Smooth muscle cell (in vitro differentiated cells): ENCODE data around the gene CCL28. TPM values are rescaled to one million over a fixed set of nuclear protein-coding genes. Genes with fewer than 3 reads are reported as not detected.
"Not testable (repeated sequence)": the region's sequence is repeated elsewhere in the genome, so short reads cannot be mapped to it uniquely, and the experiment has no call there.

Source experiments
- DNase-seq: peaks from one replicate; lab custom pipeline; 2025; ENCODE audit not compliant: unreplicated experiment; lab: John Stamatoyannopoulos, UW
- H2AFZ ChIP-seq: fragments of 200-600 bp; sonication (generic); 2 replicates; pipeline ENCODE4 v1.6.0; 2016; ENCODE audit warnings: antibody characterized with exemption, low read depth, mild to moderate bottlenecking
- H3F3A ChIP-seq: fragments of 200-600 bp; sonication (generic); 2 replicates; pipeline ENCODE4 v1.6.0; 2017; ENCODE audit warnings: antibody characterized with exemption, low read depth
- H3K27ac ChIP-seq: fragments of 200-600 bp; sonication (generic); 2 replicates; pipeline ENCODE4 v1.5.1; 2016; ENCODE audit warnings: low read depth, mild to moderate bottlenecking
- H3K27me3 ChIP-seq: fragments of 200-600 bp; sonication (generic); 2 replicates; pipeline ENCODE4 v1.6.1; 2016; ENCODE audit warnings: low read depth, mild to moderate bottlenecking
- H3K36me3 ChIP-seq: fragments of 200-600 bp; sonication (generic); 2 replicates; pipeline ENCODE4 v1.5.1; 2016; ENCODE audit warnings: low read depth
- H3K4me1 ChIP-seq: fragments of 200-600 bp; sonication (generic); 2 replicates; pipeline ENCODE4 v1.5.1; 2016; ENCODE audit warnings: low read depth
- H3K4me2 ChIP-seq: fragments of 200-600 bp; sonication (generic); 2 replicates; pipeline ENCODE4 v1.6.0; 2016; ENCODE audit warnings: mild to moderate bottlenecking
- H3K4me3 ChIP-seq: fragments of 200-600 bp; sonication (generic); 2 replicates; pipeline ENCODE4 v1.5.1; 2016; ENCODE audit warnings: mild to moderate bottlenecking
- H3K79me2 ChIP-seq: fragments of 200-600 bp; sonication (generic); 2 replicates; pipeline ENCODE4 v1.6.0; 2016; ENCODE audit warnings: low read depth, mild to moderate bottlenecking
- H3K9ac ChIP-seq: fragments of 200-600 bp; sonication (generic); 2 replicates; pipeline ENCODE4 v1.6.0; 2016; ENCODE audit warnings: low read depth
- H3K9me3 ChIP-seq: fragments of 200-600 bp; sonication (generic); replicated peaks from 2 replicates; pipeline ENCODE4 v1.5.1; 2016; ENCODE audit warnings: low read depth
- H4K20me1 ChIP-seq: fragments of 200-600 bp; sonication (generic); 2 replicates; pipeline ENCODE4 v1.6.0; 2016; ENCODE audit warnings: low read depth
- WGBS: methylation state at CpG from one replicate; pipeline ENCODE4 v1.1.7; 2016; ENCODE audit warnings: low lambda C conversion rate; 5-methylcytosine and 5-hydroxymethylcytosine counted together
- polyA plus RNA-seq: library from polyadenylated mRNA; unstranded; fragments of >200 nt; fragmentation: Nextera tagmentation; extraction: Ambion mirVana; gene quantifications from 2 replicates; pipeline ENCODE4 v1.2.1, GENCODE V29; 2016
- total RNA-seq: library from RNA; depleted of rRNA; stranded (reverse); fragments of >200 nt; gene quantifications from 2 replicates; pipeline ENCODE4 v1.2.3, GENCODE V29; 2014
- TF ChIP-seq, protein P1 (sequence below): fragments of 200-600 bp; sonication (generic); IDR thresholded peaks from 2 replicates; pipeline ENCODE4 v1.5.1; 2017; ENCODE audit warnings: borderline replicate concordance, mild to moderate bottlenecking, antibody characterized with exemption; ENCODE audit not compliant: insufficient read depth, poor library complexity, severe bottlenecking

The CCL28 gene
- total and polyA plus RNA-seq, 2 experiments from 2014 or later = 0.22 TPM; not detected in 1

DNA sequence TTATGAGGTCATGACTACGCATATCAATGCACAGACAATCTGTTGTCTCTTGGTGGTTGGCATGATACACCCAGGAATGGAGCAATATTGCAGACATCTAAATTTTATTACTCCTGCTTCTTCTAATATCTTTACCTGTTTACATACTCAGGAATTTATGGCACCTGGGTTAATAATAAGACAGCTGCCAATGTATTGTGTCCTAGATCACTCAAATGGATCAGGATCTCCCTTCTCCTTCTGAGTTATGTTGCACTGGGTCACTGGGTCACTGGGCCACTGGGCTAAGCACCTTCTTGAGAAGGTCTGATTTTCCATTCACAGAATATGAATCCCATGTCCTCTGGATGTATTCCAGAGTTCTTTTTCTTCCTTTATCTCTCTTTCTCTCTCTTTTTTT is 41.8 kb downstream of the CCL28 start:
- no peak overlapping the region for H2AFZ ChIP-seq
- no peak overlapping the region for H3K4me2 ChIP-seq
- H3K9ac ChIP-seq = no peak overlapping the region
- no peak overlapping the region for H3K4me3 ChIP-seq
- no peaks in the 10 kb centered on the region for H3K79me2 ChIP-seq
- H3K4me1 ChIP-seq = no peaks in the 10 kb centered on the region
- no peaks in the 10 kb centered on the region for H3K36me3 ChIP-seq
- TF ChIP-seq, protein P1, sequence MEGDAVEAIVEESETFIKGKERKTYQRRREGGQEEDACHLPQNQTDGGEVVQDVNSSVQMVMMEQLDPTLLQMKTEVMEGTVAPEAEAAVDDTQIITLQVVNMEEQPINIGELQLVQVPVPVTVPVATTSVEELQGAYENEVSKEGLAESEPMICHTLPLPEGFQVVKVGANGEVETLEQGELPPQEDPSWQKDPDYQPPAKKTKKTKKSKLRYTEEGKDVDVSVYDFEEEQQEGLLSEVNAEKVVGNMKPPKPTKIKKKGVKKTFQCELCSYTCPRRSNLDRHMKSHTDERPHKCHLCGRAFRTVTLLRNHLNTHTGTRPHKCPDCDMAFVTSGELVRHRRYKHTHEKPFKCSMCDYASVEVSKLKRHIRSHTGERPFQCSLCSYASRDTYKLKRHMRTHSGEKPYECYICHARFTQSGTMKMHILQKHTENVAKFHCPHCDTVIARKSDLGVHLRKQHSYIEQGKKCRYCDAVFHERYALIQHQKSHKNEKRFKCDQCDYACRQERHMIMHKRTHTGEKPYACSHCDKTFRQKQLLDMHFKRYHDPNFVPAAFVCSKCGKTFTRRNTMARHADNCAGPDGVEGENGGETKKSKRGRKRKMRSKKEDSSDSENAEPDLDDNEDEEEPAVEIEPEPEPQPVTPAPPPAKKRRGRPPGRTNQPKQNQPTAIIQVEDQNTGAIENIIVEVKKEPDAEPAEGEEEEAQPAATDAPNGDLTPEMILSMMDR = no peak
- H3K9me3 ChIP-seq = no peaks in the 10 kb centered on the region
- no peak for DNase-seq
- H3K27me3 ChIP-seq = no peaks in the 10 kb centered on the region
- no peaks in the 10 kb centered on the region for H4K20me1 ChIP-seq
- 97% methylated on average over 1 of the region's 1 CpG for WGBS
- no peak overlapping the region for H3K27ac ChIP-seq
- no peaks in the 10 kb centered on the region for H3F3A ChIP-seq

DNA sequence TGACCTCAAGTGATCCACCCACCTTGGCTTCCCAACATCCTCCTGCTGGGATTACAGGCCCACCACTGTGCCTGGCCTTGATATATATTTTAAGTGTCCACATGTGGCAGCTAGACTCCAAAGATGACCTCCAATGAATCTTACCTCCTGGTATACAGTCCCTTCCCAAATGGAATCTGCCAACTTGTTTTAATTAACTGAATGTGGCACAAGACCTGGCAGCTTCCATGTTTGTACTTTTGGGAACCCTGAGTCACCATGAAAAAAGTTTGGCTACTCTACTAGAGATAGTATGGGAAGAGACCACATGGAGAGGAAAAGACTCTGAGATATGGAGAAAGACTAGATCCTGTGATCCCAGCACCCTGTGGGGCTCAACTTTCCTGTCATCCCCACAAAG is 42.5 kb downstream of the CCL28 start:
- DNase-seq = no peak
- Histone ChIP-seq H3K4me3 (no peak overlapping the region), H2AFZ (no peak overlapping the region), H3K4me2 (no peak overlapping the region), H3F3A (no peaks in the 10 kb centered on the region), H3K9me3 (no peaks in the 10 kb centered on the region), H3K4me1 (no peaks in the 10 kb centered on the region), H4K20me1 (no peaks in the 10 kb centered on the region), H3K36me3 (no peaks in the 10 kb centered on the region), H3K9ac (no peak overlapping the region), H3K79me2 (no peaks in the 10 kb centered on the region), H3K27ac (no peak overlapping the region), H3K27me3 (no peaks in the 10 kb centered on the region)
- TF ChIP-seq, protein P1 = no peak

DNA sequence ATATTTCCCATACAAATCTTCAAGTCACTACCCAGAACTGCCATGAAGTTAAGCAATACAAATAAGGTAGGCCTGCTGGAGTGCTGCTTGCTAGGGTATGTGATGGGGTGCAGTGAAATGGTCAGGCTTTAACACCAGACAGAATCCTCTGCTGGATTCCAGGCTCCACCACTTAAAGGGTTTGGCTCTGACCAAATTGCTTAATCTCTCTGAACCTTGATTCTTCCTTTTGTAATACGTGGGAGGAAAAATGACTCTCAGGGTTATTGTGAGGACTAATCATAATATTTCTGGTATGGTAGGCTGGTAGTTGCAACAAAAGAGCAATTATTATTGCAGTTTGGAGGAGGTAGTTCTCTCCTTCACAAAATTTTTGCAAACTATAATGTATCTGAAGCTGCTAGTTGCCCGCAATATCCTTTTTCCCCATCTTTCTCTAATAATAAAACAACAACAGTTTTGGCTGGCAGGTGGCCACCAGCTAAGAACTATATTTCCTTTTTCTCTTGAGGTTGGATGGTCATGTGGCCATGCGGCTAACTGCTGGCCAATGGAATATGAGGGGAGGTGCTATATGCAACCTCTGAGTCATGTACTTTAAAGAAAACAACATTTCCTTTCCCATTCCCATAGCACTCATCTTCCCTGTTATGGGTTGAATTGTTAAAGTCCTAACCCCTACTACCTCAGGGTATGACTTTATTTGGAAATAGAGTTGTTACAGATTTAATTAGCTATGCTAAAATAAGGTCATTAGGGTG is 44.1 kb downstream of the CCL28 start:
- Histone ChIP-seq H3K9me3 (no peaks in the 10 kb centered on the region), H3K4me2 (no peak overlapping the region), H3K27ac (no peak overlapping the region), H3K36me3 (no peaks in the 10 kb centered on the region), H4K20me1 (no peaks in the 10 kb centered on the region), H3K79me2 (no peaks in the 10 kb centered on the region), H3K4me1 (no peaks in the 10 kb centered on the region), H3F3A (no peaks in the 10 kb centered on the region), H3K4me3 (no peak overlapping the region), H3K9ac (no peak overlapping the region), H2AFZ (no peak overlapping the region), H3K27me3 (no peaks in the 10 kb centered on the region)
- 87% methylated on average over 3 of the region's 3 CpGs for WGBS
- TF ChIP-seq, protein P1 = no peak
- no peak for DNase-seq

DNA sequence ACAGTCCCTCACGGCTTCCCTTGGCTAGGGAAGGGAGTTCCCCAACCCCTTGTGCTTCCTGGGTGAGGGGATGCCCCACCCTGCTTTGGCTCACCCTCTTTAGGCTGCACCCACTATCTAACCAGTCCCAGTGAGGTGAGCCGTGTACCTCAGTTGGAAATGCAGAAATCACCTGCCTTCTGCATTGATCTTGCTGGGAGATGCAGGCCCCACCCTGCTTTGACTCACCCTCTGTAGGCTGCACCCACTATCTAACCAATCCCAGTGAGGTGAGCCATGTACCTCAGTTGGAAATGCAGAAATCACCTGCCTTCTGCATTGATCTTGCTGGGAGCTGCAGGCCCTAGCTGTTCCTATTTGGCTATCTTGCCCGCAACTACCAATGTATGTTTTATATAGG is 44.7 kb downstream of the CCL28 start:
- Histone ChIP-seq H3K4me1 (no peaks in the 10 kb centered on the region), H3F3A (no peaks in the 10 kb centered on the region), H3K36me3 (no peaks in the 10 kb centered on the region), H3K79me2 (no peaks in the 10 kb centered on the region), H3K4me2 (no peak overlapping the region), H2AFZ (no peak overlapping the region), H3K9ac (no peak overlapping the region), H3K4me3 (no peak overlapping the region), H3K9me3 (no peaks in the 10 kb centered on the region), H3K27ac (no peak overlapping the region), H4K20me1 (no peaks in the 10 kb centered on the region), H3K27me3 (no peaks in the 10 kb centered on the region)
- 85% methylated on average over 3 of the region's 3 CpGs for WGBS
- TF ChIP-seq, protein P1 = no peak
- DNase-seq = no peak

DNA sequence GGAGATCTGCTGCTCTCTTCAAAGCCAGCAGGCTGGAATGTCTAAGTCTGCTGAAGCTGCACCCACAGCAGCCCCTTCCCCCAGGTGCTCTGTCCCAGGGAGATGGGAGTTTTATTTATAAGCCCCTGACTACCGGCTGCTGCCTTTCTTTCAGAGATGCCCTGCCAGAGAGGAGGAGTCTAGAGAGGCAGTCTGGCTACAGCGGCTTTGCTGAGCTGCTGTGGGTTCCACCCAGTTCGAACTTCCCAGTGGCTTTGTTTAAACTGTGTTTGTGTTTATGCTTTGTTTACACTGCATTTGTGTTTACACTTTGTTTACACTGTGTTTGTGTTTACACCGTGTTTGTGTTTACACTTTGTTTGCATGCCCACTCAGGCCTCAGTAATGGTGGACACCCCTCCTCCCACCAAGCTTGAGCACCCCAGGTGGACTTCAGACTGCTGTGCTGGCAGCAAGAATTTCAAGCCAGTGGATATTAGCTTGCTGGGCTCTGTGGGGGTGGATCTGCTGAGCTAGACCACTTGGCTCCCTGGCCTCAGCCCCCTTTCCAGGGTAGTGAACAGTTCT is 45.4 kb downstream of the CCL28 start:
- H3K9me3 ChIP-seq, H3K27ac ChIP-seq, H4K20me1 ChIP-seq, H3K27me3 ChIP-seq, H3K4me1 ChIP-seq, H2AFZ ChIP-seq, H3K36me3 ChIP-seq, H3K9ac ChIP-seq, H3K79me2 ChIP-seq, H3F3A ChIP-seq, DNase-seq, H3K4me3 ChIP-seq, H3K4me2 ChIP-seq: not testable (repeated sequence)
- WGBS = 83% methylated on average over 4 of the region's 4 CpGs
